ENCODE results near the gene TMEM145.

The TMEM145 gene

DNA sequence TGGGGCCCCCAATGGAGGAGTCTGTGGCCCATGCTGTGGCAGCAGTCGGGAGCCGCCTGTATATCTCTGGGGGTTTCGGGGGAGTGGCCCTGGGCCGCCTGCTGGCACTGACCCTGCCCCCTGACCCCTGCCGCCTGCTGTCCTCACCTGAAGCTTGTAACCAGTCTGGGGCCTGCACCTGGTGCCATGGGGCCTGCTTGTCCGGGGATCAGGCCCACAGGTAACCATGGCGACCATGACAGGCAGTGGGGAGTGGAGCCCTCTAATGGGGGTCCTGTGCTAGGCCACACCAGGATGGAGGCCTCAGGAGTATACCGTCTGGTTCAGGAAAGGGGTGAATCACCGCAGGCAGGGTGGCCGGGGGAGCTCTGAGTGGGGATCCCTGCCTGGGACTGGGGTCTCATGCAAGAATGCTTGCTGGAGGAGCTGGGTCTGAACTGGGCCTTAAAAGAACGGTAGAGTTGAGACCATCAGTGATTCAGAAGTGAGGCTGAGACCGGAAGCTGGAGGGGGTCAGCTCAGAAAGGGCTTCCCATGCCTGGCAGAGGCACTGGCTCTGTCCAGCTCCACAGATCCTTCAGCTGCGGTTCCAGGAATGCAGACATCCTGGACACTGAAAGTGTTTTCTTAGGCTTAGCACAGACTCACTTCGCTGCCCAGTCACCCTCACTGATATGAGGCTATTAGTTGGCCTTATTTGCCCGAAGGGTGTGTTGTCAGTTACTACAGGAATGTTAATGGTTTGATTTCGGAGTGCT, 47.9 kb downstream of the TMEM145 start:
- DNase-seq (ENCODE audit: low read depth in 2 of 2): no peak
- TF ChIP-seq, protein P1, sequence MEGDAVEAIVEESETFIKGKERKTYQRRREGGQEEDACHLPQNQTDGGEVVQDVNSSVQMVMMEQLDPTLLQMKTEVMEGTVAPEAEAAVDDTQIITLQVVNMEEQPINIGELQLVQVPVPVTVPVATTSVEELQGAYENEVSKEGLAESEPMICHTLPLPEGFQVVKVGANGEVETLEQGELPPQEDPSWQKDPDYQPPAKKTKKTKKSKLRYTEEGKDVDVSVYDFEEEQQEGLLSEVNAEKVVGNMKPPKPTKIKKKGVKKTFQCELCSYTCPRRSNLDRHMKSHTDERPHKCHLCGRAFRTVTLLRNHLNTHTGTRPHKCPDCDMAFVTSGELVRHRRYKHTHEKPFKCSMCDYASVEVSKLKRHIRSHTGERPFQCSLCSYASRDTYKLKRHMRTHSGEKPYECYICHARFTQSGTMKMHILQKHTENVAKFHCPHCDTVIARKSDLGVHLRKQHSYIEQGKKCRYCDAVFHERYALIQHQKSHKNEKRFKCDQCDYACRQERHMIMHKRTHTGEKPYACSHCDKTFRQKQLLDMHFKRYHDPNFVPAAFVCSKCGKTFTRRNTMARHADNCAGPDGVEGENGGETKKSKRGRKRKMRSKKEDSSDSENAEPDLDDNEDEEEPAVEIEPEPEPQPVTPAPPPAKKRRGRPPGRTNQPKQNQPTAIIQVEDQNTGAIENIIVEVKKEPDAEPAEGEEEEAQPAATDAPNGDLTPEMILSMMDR (IDR thresholded peaks at IDR 0.05; ENCODE audit: low read depth, low read length): no peak
- no peak overlapping the region for H3K4me3 ChIP-seq (replicated peaks in 1 of 2; ENCODE audit: low read depth in 2 of 2, low read length in 2 of 2)

DNA sequence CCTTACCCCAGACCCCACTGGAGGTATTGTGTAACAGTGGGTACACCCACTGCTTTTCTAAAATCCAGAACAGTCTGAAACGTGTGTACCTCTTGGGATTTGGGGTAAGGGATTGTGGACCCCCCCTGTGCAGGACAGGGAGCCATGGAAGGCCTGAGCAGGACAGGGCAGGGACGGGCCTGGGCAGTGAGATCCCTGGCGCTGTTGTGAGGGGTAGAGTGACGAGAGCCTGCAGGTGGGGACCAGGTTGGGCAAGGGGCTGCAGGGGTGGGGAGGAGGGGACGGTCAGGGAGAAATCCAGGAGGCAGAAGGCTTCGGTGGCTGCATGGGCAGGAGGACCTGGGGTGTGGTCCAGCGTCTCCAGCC, 48.4 kb downstream of the TMEM145 start:
- no peak overlapping the region for H3K4me3 ChIP-seq (replicated peaks in 1 of 2; ENCODE audit: low read depth in 2 of 2, low read length in 2 of 2)
- DNase-seq (ENCODE audit: low read depth in 2 of 2): no peak

GRCh38 chr19:42362342-42362741, 49.2 kb downstream of the TMEM145 start:
- DNase-seq (ENCODE audit: low read depth in 2 of 2): no peak
- H3K4me3 ChIP-seq (replicated peaks in 1 of 2; ENCODE audit: low read depth in 2 of 2, low read length in 2 of 2): no peak overlapping the region
- TF ChIP-seq, protein P1 (IDR thresholded peaks at IDR 0.05; ENCODE audit: low read depth, low read length): no peak

More for the DNA sequence above, 48.4 kb downstream of the TMEM145 start:
- TF ChIP-seq, protein P1 (IDR thresholded peaks at IDR 0.05; ENCODE audit: low read depth, low read length): no peak

GRCh38 chr19:42362891-42363440, 49.9 kb downstream of the TMEM145 start:
- DNase-seq (ENCODE audit: low read depth in 2 of 2): no peak
- TF ChIP-seq, protein P1 (IDR thresholded peaks at IDR 0.05; ENCODE audit: low read depth, low read length): no peak
- H3K4me3 ChIP-seq (replicated peaks in 1 of 2; ENCODE audit: low read depth in 2 of 2, low read length in 2 of 2): no peak overlapping the region

DNA sequence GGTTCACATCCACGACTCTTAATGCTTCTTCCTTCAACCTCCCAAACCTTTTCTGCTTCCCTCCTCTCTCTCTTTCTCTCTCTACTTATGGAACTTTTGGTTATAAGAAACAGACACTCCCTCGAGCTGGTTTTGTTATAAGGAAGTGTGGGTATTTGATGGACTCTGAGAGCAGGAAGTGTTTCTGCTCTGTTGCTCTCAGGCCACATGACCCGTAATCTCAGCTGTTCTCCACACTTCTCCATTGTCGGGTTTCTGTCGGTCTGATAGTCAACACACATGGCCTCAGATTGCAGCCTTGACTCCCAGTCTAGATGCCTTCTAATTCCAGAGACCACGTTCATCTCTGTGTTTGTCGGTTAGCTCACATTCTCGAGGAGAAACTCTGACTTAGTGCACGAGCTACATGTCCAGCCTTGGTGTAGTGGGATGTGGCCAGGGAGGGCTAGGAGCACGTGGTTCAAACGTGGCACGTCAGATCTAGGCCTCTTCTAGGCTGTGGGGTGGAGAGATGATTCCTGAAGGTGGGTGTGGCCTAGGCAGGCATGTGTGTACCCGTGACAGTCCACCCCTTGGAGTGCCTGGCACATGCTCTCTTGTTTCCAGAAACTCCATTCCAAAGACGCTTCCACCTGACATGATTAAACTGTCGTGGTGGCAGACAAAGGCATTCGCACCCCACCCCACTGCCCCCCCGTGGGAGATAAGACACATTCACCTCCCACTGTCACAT, 50.7 kb downstream of the TMEM145 start:
- no peak overlapping the region for H3K4me3 ChIP-seq (replicated peaks in 1 of 2; ENCODE audit: low read depth in 2 of 2, low read length in 2 of 2)
- TF ChIP-seq, protein P1 (IDR thresholded peaks at IDR 0.05; ENCODE audit: low read depth, low read length): no peak
- DNase-seq (ENCODE audit: low read depth in 2 of 2): no peak

DNA sequence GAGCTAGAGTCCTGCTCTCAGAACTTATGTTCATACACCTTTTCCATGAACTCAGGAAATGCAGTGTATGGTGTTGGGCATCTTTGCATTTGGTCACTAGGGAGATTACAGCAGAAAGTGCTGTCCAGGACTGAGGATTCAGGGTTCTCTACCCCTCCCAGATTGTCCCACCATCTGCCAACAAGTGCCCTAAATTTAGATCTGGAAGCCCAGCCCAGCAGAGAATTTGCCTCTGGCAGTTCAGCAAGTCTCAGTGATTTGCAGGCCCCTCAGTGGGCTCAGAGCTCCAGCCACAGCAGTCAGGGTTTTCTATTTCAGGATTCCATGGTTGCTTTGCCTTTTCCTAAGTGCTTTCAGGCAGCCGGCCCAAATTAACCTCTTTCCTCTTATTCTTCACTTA, 53.6 kb downstream of the TMEM145 start:
- DNase-seq (ENCODE audit: low read depth in 2 of 2): no peak
- TF ChIP-seq, protein P1 (IDR thresholded peaks at IDR 0.05; ENCODE audit: low read depth, low read length): no peak
- no peak overlapping the region for H3K4me3 ChIP-seq (replicated peaks in 1 of 2; ENCODE audit: low read depth in 2 of 2, low read length in 2 of 2)
